Gastroesophageal sphincter (tissue), 3 donors: ENCODE results near the gene INSYN1.

Source experiments
- POLR2A ChIP-seq, 2 donors: fragments of 450-650 bp; IDR thresholded peaks; one replicate each; pipeline ENCODE4 v1.6.1; 2017; ENCODE audit warnings: antibody characterized with exemption in 2 of 2, mild to moderate bottlenecking in 2 of 2, moderate library complexity in 1 of 2
- POLR2AphosphoS5 ChIP-seq: sonication (generic); formaldehyde crosslinking; IDR thresholded peaks from one replicate; pipeline ENCODE4 v1.6.1; 2017; ENCODE audit warnings: antibody characterized with exemption
- TF ChIP-seq, protein P1 (sequence below), 4 experiments: fragments of 200-600 bp in 2 of 4; fragments of 450-650 bp in 2 of 4; sonication (generic) in 1 of 4; IDR thresholded peaks; one replicate each; pipeline ENCODE4 v1.5.1; 2017 to 2019; ENCODE audit warnings: antibody characterized with exemption in 4 of 4, mild to moderate bottlenecking in 2 of 4, moderate library complexity in 2 of 4

DNA sequence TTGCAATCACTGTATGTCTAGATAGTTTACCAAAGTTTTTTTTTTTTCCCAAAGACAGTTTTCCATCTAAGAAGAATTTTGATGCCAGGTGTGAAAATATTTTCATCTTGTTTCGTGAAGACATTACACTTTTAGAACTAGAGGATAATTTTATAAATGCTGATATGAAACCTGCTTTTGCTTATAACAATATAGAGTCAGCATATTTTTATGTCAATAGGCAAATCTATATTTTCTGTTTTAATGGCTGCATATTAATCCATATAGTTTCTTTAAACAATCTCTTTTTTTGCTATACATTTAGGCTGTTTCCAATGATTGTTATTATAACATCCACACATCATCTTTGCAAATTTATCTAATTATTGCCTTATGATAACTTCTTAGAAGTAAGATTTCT lies 12.6 kb upstream of the INSYN1 start:
- TF ChIP-seq POLR2A (IDR thresholded peaks at IDR 0.05) (no peak), POLR2AphosphoS5 (no peak)
- TF ChIP-seq, protein P1, sequence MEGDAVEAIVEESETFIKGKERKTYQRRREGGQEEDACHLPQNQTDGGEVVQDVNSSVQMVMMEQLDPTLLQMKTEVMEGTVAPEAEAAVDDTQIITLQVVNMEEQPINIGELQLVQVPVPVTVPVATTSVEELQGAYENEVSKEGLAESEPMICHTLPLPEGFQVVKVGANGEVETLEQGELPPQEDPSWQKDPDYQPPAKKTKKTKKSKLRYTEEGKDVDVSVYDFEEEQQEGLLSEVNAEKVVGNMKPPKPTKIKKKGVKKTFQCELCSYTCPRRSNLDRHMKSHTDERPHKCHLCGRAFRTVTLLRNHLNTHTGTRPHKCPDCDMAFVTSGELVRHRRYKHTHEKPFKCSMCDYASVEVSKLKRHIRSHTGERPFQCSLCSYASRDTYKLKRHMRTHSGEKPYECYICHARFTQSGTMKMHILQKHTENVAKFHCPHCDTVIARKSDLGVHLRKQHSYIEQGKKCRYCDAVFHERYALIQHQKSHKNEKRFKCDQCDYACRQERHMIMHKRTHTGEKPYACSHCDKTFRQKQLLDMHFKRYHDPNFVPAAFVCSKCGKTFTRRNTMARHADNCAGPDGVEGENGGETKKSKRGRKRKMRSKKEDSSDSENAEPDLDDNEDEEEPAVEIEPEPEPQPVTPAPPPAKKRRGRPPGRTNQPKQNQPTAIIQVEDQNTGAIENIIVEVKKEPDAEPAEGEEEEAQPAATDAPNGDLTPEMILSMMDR (IDR thresholded peaks at IDR 0.05) = no peak
